Ascending aorta (tissue), 2 donors: ENCODE measurements around the gene PPP1R2C. TPM values are rescaled to one million over a fixed set of nuclear protein-coding genes. Genes with fewer than 3 reads are reported as not detected.

Source experiments
- DNase-seq, 2 donors: peaks; one replicate each; pipeline ENCODE4 v3.0.0-alpha.2; 2019; ENCODE audit warnings: low spot score in 2 of 2
- H3K27ac ChIP-seq, 2 donors: fragments of 200-600 bp; sonication (generic); one replicate each; pipeline ENCODE4 v1.5.1; 2016 to 2017; ENCODE audit warnings: mild to moderate bottlenecking in 1 of 2
- H3K27me3 ChIP-seq: fragments of 200-600 bp; sonication (generic); one replicate; pipeline ENCODE4 v1.5.1; 2017
- H3K36me3 ChIP-seq, 2 donors: fragments of 200-600 bp; sonication (generic); one replicate each; pipeline ENCODE4 v1.5.1; 2016
- H3K4me1 ChIP-seq, 2 donors: fragments of 200-600 bp; sonication (generic); one replicate each; pipeline ENCODE4 v1.5.1; 2016 to 2017; ENCODE audit warnings: mild to moderate bottlenecking in 1 of 2
- H3K4me3 ChIP-seq, 2 donors: fragments of 200-600 bp; sonication (generic); one replicate each; pipeline ENCODE4 v1.5.1; 2016 to 2017; ENCODE audit warnings: mild to moderate bottlenecking in 1 of 2
- H3K9me3 ChIP-seq, 2 donors: fragments of 200-600 bp; sonication (generic); one replicate each; pipeline ENCODE4 v1.5.1; 2016
- CTCF ChIP-seq, 3 experiments: fragments of 200-600 bp in 2 of 3; fragments of 450-650 bp in 1 of 3; sonication (generic) in 2 of 3; IDR thresholded peaks; one replicate each; pipeline ENCODE4 v1.5.1; 2016 to 2019; ENCODE audit warnings: antibody characterized with exemption in 3 of 3, mild to moderate bottlenecking in 1 of 3, moderate library complexity in 1 of 3
- intact Hi-C: fragments of 100-400 bp; cut with DNase I; formaldehyde crosslinking; loops from one replicate; pipeline ENCODE4 v1.15.1; 2023
- total RNA-seq: library from RNA; depleted of rRNA; stranded (reverse); fragments of >200 nt; gene quantifications from one replicate; pipeline ENCODE4 v1.1.0, GENCODE V29; 2016

PPP1R2C gene
- total RNA-seq, 1 donor from 2014 or later = not detected

DNA sequence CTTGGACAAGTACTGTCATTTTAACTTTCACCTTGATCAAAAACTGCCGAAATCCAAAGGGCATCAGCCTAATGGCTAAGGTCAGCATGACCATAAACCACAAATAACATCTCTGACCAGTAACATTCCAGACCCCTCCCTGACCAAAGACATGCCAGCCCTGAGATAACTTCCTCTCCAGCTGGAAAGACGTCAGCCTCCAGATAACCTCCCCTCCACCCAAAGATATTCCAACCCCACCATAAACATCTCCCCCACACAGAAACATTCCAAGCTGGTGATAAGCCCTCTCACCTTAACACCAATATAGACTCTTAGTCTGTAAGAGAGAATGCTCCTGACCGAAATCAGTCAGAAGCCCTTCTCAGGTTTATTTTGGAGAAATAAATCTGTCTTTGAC is 7.4 kb downstream of the PPP1R2C start:
- H3K9me3 ChIP-seq = no peaks in the 10 kb centered on the region
- no peak for DNase-seq
- intact Hi-C loops = no loop called here
- no peaks in the 10 kb centered on the region for H3K36me3 ChIP-seq
- no peaks in the 10 kb centered on the region for H3K4me1 ChIP-seq
- H3K27me3 ChIP-seq = no peaks in the 10 kb centered on the region
- H3K4me3 ChIP-seq = no peak overlapping the region
- H3K27ac ChIP-seq = no peak overlapping the region
- no peak for TF ChIP-seq CTCF (IDR thresholded peaks at IDR 0.05)

- Histone ChIP-seq H3K27ac (no peak overlapping the region), H3K9me3 (no peaks in the 10 kb centered on the region), H3K4me3 (no peak overlapping the region), H3K36me3 (no peaks in the 10 kb centered on the region), H3K27me3 (no peaks in the 10 kb centered on the region), H3K4me1 (peaks cover 0 to 3% of the 10 kb centered on the region in 2 donors)
- no peak for DNase-seq
- intact Hi-C loops = no loop called here
- no peak for TF ChIP-seq CTCF (IDR thresholded peaks at IDR 0.05)
Measured at GRCh38 chrX:42759881-42760280, 18.1 kb downstream of the PPP1R2C start.

DNA sequence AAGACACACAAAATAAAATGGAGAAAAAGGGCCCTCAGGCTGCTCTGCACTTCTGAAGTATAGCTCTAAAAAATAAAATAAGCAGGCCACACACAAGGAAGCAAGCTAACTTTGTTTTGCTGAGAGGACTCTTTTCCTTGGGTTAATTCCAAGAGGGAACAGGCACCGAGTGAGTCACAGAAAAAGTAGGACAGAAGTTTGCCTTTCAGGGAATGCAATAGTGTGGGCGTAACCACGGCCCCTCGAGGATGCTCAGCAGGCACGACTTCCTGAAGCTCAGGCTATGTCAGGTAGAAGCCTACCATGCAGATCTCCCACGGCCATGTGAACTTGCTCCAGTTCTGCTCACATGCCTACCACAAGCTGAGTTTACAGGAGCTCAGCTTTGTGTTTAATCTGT is 22.1 kb downstream of the PPP1R2C start:
- Histone ChIP-seq H3K4me3 (no peak overlapping the region), H3K36me3 (no peaks in the 10 kb centered on the region), H3K27ac (peak overlapping the region; percentile 45 to 61), H3K9me3 (no peaks in the 10 kb centered on the region), H3K27me3 (no peaks in the 10 kb centered on the region), H3K4me1 (peaks cover 0 to 3% of the 10 kb centered on the region in 2 donors)
- peak in 1 of 2 donors; percentile 73 for DNase-seq
- TF ChIP-seq CTCF (IDR thresholded peaks at IDR 0.05) = no peak
- intact Hi-C loops = no loop called here

DNA sequence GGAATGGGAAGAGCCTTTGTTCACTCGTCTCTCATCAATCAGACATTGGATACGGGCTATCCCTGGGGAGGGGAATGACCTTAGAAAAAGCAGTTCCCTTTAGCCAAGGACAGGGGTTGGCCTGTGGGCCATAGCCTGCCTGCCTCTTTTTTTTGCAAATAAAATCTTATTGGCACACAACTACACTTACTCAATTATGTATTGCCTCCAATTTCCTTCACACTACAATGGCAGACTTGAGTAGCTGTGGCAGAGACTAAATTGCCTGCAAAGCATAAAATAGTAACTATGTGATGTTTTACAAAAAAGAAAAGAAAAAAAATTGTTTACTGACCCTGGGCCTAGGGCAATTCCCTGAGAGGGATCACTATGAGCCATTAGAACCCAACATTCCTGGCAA is 23.4 kb downstream of the PPP1R2C start:
- Histone ChIP-seq H3K27me3 (no peaks in the 10 kb centered on the region), H3K4me1 (peaks cover 0 to 3% of the 10 kb centered on the region in 2 donors), H3K36me3 (no peaks in the 10 kb centered on the region), H3K9me3 (no peaks in the 10 kb centered on the region), H3K4me3 (no peak overlapping the region), H3K27ac (no peak overlapping the region)
- DNase-seq = no peak
- no peak for TF ChIP-seq CTCF (IDR thresholded peaks at IDR 0.05)
- intact Hi-C loops = no loop called here

GRCh38 chrX:42754115-42754514 is 23.8 kb downstream of the PPP1R2C start:
- Histone ChIP-seq H3K9me3 (no peaks in the 10 kb centered on the region), H3K4me3 (no peak overlapping the region), H3K27me3 (no peaks in the 10 kb centered on the region), H3K4me1 (peaks cover 0 to 3% of the 10 kb centered on the region in 2 donors), H3K36me3 (no peaks in the 10 kb centered on the region), H3K27ac (peak overlapping the region in 1 of 2 donors; percentile 16)
- DNase-seq = no peak
- intact Hi-C loops = no loop called here
- TF ChIP-seq CTCF (IDR thresholded peaks at IDR 0.05) = no peak

DNA sequence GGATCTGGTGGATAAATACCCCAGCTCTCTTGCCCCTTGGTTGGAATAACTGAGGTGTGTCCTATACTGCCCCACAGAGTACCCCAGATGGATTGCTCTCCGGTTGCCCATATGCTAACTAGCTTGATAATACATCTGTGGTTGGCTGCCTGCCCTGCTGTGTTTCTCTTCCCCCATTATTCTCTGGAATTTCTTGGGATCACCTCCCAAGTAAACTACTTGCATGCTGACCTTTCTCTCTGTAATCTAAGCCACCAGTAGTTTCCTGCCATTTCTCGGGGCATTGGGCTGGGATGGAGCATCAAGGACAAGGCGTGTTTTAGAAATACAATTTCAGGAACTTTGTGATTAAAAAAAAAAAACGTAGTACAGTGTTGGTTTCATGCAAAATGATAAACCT is 25.2 kb downstream of the PPP1R2C start:
- DNase-seq = no peak
- H3K4me1 ChIP-seq = peaks cover 0 to 3% of the 10 kb centered on the region in 2 donors
- no peaks in the 10 kb centered on the region for H3K9me3 ChIP-seq
- no peaks in the 10 kb centered on the region for H3K27me3 ChIP-seq
- H3K27ac ChIP-seq = no peak overlapping the region
- no peak for TF ChIP-seq CTCF (IDR thresholded peaks at IDR 0.05)
- no peaks in the 10 kb centered on the region for H3K36me3 ChIP-seq
- H3K4me3 ChIP-seq = no peak overlapping the region
- intact Hi-C loops = no loop called here
